GM18867 (cell line): ENCODE results near the gene NR3C1.

Experiments used
- ATAC-seq: cut with Tn5 transposase; IDR thresholded peaks from one replicate; pipeline ENCODE4 v1.9.1; 2021; ENCODE audit warnings: mild to moderate bottlenecking, moderate library complexity; ENCODE audit not compliant: unreplicated experiment

Gene NR3C1

GRCh38 chr5:143271431-143271830 lies 132.1 kb downstream of the NR3C1 start:
- peak; percentile 61 for ATAC-seq

DNA sequence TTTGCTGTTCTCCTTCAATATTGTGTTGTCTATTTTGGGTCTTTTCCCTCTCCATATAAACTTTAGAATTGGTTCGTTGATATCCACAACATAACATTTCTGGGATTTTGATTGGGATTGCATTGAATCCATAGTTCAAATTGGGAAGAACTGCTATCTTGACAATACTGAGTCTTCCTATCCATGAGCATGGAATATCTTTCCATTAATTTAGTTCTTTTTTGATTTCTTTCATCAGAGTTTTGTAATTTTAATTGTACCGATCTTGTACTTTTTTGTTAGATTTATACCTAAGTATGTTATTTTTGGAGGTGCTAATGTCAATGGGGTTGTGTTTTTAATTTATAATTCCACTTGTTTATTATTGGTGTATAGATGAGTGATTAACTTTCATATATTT lies 135.1 kb downstream of the NR3C1 start:
- ATAC-seq, result no peak

- no peak for ATAC-seq
Observed at GRCh38 chr5:143267186-143267585, 136.3 kb downstream of the NR3C1 start.

DNA sequence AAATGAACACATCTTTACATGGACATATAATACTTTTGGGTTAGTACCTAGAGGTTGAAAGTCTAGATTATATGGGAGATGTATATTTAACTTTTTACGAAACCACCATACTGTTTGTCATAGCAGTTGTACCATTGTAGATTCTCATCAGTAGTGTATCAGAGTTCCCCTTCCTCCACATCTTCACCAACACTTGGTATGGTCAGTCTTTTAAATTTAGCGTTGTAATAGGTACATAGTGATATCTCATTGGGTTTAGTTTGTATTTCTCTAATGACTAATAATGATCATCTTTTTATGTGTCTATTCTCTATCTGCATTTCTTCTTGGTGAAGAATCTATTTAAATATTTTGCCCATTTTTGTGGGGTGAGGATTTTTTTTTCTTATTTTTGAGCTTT lies 137.5 kb downstream of the NR3C1 start:
- no peak for ATAC-seq

DNA sequence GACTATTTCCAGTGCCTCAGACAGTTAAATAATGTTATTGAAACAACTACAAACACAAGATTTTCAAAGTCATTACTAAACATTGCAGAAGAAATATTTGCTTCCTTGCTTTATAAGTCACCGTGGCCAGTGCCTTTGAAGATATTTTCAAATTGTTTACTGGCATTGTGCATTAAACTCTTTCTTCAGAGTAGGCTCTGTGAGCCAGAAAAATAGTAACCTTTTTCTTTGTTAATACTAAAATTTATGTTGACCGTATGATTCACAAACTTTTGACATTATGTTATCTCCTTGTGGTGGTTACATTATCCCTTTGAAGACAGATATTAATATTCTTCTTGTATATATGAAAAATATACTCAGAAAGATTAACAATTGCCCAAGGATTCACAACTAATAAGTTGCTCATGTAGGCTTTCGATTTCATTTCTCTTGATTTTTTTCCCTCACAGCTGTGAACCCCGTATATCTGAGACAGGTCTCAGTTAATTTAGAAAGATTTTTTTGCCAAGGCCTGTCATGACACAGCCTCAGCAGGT lies 140.1 kb downstream of the NR3C1 start:
- no peak for ATAC-seq

DNA sequence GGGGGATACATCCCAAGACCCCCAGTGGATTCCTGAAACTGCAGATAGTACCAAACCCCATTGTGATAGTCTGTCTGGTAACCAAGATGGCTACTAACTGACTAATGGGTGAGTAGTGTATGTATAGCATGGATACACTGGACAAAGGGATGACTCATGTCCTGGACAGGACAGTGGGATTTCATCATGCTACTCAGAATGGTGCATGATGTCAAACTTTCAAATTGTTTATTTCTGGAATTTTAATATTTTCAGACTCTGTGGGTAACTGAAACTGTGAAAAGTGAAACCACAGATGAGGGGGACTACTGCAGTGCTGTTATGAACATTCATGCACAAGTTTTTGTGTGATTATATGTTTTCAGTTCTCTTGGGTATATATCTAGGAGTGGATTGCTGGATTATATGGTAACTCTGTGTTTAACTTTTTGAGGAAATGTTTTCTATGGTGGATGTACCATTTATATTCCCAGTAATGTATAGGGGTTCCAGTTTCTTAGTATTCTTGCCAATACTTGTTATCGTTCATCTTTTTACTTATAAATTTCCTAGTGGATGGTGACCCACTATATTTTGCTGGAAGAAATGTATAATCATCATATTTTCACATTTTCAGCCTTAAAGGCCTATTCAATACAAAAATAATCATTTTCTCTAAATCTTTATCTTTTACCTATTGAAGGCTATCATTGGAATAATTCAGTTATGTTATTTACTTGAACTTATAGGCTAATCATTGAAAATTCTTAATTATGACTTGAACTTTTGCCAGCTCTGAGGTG lies 140.9 kb downstream of the NR3C1 start:
- peak; percentile 68 for ATAC-seq

- no peak for ATAC-seq
Observed at GRCh38 chr5:143261748-143262392, 141.6 kb downstream of the NR3C1 start.

- no peak for ATAC-seq
Observed at GRCh38 chr5:143259254-143259605, 144.3 kb downstream of the NR3C1 start.

GRCh38 chr5:143258559-143259253 lies 144.8 kb downstream of the NR3C1 start:
- no peak for ATAC-seq

DNA sequence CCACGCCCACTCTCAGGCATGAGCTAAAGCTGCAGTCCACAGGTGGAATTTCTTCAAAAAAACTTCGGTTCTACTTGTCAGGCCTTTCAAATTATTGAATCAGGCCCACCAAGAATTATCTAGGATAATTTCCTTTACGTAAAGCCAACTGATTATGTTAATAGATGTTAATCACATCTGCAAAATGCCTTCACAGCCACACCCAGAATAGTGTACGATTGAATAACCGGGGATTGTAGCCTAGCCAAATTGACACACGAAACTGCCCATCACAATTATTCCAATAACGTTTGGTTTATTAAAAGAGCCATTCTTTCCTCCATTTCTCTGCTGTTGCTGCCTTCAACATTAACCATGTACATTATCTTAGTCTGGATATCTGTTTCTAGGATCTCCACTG lies 148.7 kb downstream of the NR3C1 start:
- ATAC-seq, result no peak

DNA sequence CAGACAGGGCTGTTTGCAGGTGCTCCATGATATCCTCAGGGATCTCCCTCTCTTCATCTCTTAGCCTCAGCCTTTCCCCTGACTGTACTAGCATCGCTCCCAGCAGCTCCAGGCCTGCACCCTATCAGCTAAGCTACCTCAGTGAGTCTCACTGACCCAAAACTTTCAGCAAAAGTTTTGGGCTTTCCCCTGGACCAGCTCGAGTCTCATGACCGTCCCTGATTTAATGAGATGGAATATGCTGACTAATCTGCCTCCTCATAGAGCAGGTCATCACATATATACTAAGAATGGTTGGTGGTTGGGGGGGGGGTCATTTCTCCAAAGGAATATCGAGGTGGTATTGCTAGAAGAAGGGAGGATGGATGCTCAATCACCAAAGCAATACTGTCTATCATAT lies 151.5 kb downstream of the NR3C1 start:
- peak; percentile 34 for ATAC-seq

- peak; percentile 67 for ATAC-seq
Observed at GRCh38 chr5:143251190-143251589, 152.3 kb downstream of the NR3C1 start.

DNA sequence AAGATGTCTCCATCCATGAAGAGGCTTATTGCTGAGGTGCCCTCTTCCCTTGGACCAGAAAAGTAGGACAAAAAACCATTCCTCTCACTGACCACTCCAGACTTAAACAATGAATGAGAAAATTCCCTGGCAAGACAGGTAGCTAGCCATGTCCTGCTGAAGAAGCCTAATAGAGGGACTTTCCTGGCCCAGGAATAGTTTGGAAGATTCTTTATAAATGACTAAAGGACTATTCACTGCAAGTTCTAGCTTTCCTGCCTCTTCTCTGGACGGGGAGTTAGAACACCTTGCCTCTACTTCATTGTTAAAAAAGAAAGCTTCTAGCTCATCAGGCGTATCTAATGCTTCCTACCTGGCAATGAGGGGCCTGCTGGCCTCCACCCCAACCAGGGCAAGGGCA lies 153.6 kb downstream of the NR3C1 start:
- no peak for ATAC-seq

GRCh38 chr5:143248822-143249579 lies 154.5 kb downstream of the NR3C1 start:
- no peak for ATAC-seq

- ATAC-seq, result no peak
Observed at GRCh38 chr5:143248391-143248790, 155.1 kb downstream of the NR3C1 start.

- ATAC-seq, result no peak
Observed at GRCh38 chr5:143247134-143247815, 156.2 kb downstream of the NR3C1 start.

DNA sequence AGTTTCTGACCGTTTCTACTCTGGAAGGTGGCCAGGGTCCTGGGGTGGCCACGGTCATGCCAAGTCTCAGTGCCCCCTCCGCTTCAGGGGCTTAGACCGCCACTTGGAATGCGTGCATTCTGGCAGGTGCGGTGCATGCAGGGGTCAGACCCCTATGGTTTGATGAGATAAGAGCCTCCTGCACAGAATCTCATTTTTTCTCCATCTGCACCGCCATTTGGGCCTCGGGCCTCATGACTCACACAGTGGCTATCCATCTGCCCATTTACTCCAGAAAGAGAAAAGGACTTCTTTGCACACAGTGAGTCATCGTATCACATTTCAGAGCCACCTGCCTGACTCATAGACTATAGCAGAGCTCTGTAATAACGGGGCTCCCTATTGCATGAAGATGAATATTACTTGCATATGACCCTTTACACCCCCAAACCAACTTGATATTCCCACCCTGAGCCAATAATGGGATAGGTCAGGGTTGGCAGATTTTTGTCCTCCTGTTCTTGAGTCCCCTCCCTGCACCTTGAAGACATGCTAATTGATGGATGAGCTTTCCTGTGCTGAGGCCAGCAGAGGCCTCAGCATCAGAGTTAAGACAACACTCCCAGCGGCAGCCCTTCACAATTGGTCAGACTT lies 157.4 kb downstream of the NR3C1 start:
- ATAC-seq, result no peak

GRCh38 chr5:143244990-143245389 lies 158.5 kb downstream of the NR3C1 start:
- ATAC-seq, result no peak

GRCh38 chr5:143244000-143244736 lies 159.3 kb downstream of the NR3C1 start:
- no peak for ATAC-seq
